ENCODE results near the gene TRIO. TPM values are rescaled to one million over a fixed set of nuclear protein-coding genes. Genes with fewer than 3 reads are reported as not detected.

Gene TRIO
- total RNA-seq, 1 donor from 2014 or later = 111 TPM

DNA sequence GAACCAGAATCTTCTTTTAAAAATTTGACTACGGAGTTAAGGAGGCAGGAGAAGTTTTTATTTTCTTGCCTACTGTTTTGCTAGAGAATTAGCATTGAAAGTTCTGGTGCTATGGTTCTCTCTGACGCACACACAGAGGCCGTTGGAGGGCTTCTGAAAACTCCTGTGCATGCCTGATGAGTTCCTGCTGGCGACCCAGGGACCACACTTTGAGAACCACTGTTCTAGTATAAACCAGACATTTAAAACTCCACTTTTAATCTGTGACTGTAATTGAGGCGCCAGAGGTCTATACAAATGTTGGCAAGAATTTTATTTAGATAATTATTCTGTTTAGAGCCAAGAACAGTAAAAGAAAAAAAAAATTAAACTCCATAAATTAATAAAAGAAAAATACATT is 338.9 kb downstream of the TRIO start:
- no peak for DNase-seq (ENCODE audit: low spot score)

DNA sequence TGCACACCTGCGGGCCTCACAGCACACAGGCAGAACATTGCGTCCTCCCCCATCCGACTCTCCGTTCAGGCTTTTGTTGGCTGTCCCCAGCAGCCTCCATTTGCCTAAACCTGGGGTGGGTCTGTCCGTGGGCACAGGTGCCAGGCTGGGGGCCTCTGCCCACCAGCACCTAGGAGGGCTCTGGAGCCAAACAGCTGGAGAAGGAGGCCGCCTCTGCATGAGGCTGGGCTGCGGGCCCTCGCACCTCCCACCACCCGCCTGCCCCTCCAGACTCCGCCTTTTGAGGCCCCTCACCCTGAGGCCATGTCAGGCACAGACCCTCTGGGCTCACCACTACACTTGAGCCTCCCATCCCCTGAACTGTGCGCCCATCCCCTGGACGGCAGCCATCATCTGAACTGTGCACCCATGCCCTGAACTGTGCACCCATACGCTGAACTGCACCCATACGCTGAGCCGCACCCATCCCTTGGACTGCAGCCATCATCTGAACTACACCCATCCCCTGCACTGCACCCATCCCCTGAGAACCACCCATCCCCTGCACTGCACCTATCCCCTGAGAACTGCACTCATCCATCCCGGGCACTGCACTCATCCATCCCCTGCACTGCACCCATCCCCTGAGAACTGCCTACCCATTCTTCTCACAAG is 340.5 kb downstream of the TRIO start:
- no peak for DNase-seq (ENCODE audit: low spot score)

DNA sequence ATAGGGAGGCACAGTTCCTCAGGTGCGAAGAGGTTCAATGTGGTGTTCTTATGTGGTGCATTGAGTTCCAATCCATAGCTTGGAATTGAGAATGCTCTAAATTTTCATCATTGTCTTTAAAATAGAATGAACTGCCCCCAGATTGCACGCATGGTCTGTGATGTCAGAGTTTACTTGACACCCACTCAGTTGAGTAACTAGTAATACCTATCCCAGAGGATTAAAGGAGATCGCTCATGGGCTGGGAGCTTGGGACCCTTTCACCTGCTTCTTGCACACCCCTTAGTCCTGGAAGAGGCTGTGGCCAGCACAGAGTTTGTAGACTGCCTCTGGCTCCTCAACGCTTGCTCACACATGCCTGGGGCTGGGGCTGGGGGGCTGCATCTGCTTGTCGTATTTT is 343.3 kb downstream of the TRIO start:
- DNase-seq (ENCODE audit: low spot score) = no peak

GRCh38 chr5:14486996-14487896 is 344.1 kb downstream of the TRIO start:
- no peak for DNase-seq (ENCODE audit: low spot score)

GRCh38 chr5:14487897-14488570 is 344.9 kb downstream of the TRIO start:
- no peak for DNase-seq (ENCODE audit: low spot score)

DNA sequence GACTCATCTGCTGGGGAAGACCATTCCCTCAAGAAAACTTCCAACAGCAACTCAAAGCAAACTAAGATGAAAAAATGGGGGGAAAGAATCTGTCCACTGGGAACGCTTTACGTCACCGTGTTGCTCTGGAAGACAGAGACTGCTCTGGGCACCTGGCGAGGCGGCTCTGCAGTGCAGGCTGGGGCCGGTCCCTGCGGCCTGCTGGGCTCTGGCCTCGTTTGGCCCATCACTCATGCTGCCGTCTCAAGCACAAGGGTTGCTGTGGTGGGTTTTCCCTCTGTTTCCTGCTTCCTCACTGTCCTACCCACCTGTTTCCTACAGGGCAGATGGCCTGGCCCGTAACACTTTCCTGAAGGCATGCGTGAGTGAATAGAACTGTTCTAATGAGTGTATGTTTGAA is 345.6 kb downstream of the TRIO start:
- DNase-seq (ENCODE audit: low spot score) = no peak

DNA sequence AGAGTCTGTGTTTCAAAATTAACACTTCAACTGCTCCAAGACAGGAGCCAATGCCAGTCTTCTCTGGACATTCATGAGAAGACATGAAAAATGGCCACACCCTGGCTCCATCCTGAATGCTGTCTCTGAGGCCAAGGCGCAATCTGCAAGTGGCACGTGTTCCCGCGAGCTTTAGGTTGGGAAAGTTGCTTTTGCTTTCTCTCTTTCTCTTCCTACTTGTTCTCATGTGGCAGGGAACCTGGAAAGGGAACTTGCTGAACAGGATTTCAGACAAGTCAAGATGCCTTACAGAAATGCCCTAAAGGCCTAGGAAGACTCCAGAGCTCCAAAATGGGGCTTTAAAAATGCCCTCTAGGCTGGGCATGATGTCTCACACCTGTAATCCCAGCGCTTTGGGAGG is 346.5 kb downstream of the TRIO start:
- DNase-seq (ENCODE audit: low spot score) = no peak

DNA sequence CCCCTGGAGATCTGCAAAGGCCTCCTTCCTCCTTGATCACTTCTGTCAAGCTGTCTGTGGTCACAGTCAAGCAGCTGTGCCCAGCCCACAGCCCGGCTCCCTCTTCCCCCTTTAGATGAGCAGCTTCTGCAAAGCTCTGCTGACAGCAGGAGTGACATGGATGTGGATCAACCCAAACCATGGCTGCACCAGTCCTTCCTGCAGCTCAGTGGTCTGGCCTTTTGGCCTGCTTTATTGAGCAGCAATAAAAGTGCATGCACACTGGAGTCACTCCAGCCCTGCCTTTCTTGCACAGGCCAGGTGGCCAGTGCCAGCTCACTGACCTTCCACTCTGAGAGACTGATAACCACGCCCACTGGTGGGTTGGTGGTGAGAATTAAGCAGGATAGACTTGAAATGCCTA is 347.2 kb downstream of the TRIO start:
- DNase-seq (ENCODE audit: low spot score) = no peak

GRCh38 chr5:14491015-14491915 is 348.1 kb downstream of the TRIO start:
- peak; percentile 38 for DNase-seq (ENCODE audit: low spot score)

DNA sequence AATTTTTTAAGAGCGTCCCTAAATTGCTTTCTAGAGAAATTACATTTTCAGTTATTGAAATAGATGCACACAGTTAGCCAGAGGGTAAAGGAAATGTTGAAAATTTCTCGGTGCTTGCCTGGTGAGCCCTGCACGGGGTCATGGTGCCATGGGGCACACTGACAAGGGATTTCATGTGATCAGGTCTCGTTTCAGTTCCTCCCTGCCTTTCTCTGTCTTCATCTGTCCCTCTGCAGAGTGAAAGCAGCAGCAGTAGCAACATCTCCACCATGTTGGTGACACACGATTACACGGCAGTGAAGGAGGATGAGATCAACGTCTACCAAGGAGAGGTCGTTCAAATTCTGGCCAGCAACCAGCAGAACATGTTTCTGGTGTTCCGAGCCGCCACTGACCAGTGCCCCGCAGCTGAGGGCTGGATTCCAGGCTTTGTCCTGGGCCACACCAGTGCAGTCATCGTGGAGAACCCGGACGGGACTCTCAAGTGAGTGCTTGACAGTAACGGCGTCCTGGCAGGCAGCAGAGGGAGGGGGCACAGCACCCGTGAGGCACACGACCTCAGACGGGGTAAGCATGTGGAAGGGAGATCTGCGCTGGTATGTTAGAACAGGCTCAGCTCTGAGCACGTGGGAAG is 349.3 kb downstream of the TRIO start:
- DNase-seq (ENCODE audit: low spot score) = no peak

GRCh38 chr5:14495301-14495700 is 352.2 kb downstream of the TRIO start:
- DNase-seq (ENCODE audit: low spot score) = no peak

- DNase-seq (ENCODE audit: low spot score) = no peak
Measured at GRCh38 chr5:14497311-14497710, 354.2 kb downstream of the TRIO start.

- no peak for DNase-seq (ENCODE audit: low spot score)
Measured at GRCh38 chr5:14501353-14502293, 358.5 kb downstream of the TRIO start.

- no peak for DNase-seq (ENCODE audit: low spot score)
Measured at GRCh38 chr5:14502294-14502690, 359.1 kb downstream of the TRIO start.

DNA sequence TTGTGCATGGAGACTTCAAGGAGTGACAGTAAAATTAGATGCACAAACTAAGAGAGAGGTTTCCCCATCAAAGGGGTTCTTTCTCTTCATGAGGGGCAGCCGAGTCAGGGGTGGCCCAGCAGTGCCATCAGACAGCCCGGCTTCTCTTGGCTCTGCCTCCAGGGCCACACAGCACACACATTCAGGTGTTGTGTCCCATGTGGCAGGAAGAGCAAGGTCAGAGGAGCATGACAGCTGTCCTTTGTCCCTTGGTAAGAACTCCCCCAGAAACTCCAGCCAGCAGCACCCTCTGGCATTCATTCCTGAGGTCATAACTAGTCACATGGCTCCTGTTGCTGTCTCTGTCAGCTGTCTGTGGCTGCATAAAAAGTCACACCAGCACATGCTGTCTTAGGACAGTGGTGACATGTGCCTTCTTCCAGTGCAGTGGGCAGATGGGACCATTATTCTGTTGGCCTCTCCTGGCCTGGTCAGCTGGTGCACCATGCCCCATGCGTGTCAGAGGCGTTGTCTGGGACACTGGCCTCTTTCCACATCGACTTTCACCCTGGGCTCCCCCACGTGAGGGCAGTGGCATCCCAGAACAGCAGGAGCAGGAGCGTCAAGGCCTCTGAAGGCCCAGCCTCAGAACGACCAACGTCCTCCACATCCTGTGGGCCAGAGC is 360.0 kb downstream of the TRIO start:
- no peak for DNase-seq (ENCODE audit: low spot score)

GRCh38 chr5:14503681-14504331 is 360.7 kb downstream of the TRIO start:
- DNase-seq (ENCODE audit: low spot score) = no peak

DNA sequence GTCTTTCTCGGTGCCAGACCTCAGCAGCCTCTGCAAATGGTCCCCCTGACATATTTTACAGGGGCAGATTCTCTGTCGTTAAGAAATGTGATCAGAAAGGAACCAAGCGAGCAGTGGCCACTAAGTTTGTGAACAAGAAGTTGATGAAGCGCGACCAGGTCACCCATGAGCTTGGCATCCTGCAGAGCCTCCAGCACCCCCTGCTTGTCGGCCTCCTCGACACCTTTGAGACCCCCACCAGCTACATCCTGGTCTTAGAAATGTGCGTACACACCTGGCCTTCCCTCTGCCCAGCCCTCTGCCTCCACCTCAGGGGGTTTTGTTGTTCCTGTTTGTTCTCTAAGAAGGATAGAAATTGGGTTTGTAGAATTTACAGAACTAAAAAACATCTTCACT is 361.2 kb downstream of the TRIO start:
- no peak for DNase-seq (ENCODE audit: low spot score)

GRCh38 chr5:14504816-14505215 is 361.7 kb downstream of the TRIO start:
- DNase-seq (ENCODE audit: low spot score) = no peak
